Measurements from ENCODE around the gene KCNJ6.

KCNJ6 gene

DNA sequence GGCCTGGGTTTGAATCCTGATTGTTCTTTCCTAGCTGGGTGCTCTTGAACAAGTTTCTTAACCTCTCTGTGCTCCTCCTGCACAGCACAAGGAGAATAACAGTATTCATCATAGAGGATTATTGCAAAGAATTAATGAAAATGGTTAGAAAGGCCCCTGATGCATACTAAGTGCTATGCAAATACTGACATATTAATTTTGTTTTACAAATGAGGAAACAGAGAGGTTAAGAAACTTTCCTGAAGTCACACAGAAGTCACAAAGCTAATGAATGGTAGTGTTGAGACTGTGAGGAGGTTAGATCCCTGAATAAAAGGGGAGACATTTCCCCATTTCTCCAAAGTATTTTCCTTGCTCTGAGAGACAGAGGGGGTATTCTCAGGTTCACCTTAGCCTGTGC is 99.0 kb downstream of the KCNJ6 start:
- DNase-seq (ENCODE audit: low spot score), result no peak

DNA sequence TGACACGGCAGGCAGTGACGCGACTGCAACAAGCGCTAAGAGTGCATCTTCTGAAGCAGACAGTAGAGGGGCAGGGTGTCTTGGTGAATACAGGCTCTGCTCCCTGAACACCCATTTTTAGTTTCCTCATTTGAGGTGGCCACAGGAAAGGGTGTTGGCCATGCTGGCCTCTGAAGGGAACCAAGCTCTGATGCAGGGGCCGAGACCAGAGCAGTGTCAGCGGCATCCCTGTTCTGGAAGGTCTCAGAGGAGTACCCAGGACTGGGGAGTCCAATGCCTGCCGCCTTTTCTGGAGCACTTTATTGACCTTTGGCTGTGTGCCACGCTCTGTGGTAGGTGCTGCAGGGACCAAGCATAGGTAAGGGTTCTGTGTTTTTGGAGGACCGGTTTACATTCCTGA is 100.4 kb downstream of the KCNJ6 start:
- DNase-seq (ENCODE audit: low spot score), result no peak

DNA sequence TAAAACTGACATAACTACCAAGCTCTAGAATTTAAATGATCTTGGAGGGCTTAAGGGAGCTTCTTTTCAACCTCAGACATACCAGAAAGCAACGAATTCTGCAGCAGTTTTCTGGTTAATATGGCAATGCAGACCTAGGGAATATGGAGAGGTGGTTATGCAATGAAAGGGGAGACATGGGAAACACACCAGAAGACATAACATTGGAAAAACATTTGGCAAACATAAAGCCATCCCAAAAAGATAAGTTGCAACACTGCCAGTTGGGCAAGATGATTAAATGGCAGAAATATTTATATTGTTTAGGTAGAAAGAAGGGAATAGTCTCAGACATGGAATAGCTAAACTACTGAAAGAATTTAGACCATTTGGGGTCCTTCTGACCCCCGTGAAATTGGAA is 104.5 kb downstream of the KCNJ6 start:
- no peak for DNase-seq (ENCODE audit: low spot score)

DNA sequence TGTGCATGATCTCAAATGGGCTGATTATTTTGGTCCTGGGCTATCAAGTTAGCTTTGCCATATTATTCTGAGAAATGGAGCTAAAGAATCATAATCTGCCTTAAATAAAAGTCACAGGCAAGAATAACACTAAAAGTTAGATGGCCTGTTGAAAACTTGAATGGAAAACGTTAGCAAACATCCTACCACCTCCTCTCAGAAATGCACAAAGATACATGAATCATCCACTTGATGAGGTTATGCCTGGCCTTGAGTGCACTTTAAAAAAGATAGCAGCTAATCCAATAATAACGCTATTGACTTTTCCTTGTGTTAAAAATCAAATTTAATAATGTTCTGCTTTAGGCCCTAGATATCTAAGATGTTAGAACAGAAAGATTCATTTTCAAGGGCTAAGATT is 108.0 kb downstream of the KCNJ6 start:
- no peak for DNase-seq (ENCODE audit: low spot score)

DNA sequence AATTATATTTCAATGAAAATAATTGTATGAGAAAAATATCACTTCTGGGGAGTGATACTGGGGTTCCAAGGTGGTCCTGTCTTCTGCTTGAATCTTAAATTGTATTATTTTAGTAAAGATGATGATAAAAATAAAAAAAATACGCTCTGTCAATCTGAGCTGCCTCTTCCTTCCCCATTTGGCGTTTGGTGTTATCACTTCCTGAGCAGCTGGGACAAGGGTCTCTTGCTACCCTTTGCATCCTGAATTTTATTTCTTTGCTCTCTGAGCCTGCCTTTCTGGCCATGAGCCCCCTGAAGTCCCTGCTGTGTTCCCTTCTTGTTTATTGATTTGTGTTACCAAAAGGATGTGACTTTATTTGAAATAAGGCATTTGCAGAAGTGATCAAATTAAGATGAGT is 111.0 kb downstream of the KCNJ6 start:
- DNase-seq (ENCODE audit: low spot score), result no peak

DNA sequence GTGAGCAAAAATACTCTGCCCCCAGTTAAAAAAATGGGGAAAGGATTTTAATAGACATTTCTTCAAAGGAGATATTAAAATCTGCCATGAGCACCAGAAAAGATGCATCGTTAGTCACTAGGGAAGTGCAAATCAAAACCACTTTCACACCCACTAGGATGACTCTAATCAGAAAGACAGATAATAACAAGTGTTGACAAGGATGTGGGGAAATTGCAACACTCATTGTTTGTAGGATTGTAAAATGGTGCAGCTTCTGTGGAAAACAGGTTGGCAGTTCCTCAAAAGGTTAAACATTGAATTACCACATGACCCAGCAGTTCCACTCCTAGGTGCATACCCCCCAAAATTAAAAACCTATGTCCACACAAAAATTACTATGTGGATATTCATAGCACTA is 112.3 kb downstream of the KCNJ6 start:
- no peak for DNase-seq (ENCODE audit: low spot score)

DNA sequence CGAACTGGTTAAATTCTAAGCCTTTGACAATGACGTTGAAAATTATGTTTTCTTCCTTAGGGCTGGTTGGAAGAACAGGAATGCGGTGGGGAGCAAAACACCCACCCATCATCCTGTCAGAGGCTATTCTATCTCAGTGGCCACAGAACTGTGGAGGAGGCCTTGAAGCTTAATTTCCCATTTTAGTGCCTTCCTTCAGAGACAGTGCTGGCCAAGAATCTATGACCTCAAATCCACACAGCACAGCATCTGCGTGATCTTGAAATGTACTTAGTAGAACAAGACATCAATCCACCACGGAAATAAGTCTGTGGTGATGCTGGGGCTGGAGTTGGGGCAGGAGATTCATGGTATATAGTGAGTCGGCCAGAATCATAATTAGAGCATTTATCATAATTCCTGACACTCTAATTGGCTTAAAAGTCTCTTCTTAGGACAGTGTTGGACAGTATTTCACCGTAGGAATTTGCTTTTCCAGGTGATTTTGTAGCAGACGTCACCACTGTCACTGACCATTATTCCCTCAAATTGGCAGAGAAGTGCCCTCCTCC is 113.1 kb downstream of the KCNJ6 start:
- DNase-seq (ENCODE audit: low spot score), result no peak

DNA sequence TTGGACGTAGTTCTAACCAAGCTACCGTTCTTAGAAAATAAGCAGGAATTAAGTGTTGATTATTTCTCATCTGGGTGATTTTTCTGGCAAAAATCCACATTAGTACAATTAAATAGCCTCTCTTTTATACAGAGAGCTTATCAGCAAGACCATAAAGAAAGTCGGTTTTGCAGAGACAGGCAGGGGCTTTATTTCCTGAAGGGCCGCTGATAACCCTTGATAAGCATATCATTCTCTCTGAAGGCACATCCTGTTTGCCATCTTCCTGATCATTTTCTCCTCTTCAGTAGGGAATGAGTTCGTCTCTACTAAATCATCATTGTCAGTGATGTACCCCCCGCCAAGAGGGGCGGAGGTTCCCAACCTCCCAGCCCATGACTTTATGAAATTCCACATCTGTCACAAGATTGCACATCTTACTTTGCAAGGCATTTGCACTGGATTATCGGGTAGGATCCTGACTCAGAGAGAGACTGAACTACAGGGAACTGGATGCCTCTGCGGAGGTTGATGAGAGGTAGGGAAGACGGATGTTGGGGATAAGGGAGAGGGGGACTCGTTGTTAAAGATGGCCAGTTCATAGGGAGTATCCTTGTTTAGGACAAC is 115.7 kb downstream of the KCNJ6 start:
- no peak for DNase-seq (ENCODE audit: low spot score)

DNA sequence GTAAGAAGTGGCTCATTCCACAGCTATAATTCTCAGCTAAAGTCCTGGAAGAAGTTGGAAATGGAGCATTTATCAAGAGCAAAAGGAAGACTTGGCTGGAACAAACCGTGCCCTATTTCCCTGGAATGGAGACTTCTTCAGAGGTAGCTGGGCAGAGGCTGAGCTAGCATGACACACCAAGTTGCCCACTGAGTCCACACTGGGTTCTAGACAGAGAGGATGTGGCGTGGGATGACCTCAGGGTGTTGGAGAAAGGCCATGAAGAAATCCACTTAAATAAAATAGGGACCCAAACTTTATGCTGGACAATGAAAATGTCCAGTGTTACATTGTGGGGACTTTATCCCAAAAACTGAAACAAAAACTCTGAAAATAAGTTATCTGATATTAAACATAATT is 116.2 kb downstream of the KCNJ6 start:
- no peak for DNase-seq (ENCODE audit: low spot score)

DNA sequence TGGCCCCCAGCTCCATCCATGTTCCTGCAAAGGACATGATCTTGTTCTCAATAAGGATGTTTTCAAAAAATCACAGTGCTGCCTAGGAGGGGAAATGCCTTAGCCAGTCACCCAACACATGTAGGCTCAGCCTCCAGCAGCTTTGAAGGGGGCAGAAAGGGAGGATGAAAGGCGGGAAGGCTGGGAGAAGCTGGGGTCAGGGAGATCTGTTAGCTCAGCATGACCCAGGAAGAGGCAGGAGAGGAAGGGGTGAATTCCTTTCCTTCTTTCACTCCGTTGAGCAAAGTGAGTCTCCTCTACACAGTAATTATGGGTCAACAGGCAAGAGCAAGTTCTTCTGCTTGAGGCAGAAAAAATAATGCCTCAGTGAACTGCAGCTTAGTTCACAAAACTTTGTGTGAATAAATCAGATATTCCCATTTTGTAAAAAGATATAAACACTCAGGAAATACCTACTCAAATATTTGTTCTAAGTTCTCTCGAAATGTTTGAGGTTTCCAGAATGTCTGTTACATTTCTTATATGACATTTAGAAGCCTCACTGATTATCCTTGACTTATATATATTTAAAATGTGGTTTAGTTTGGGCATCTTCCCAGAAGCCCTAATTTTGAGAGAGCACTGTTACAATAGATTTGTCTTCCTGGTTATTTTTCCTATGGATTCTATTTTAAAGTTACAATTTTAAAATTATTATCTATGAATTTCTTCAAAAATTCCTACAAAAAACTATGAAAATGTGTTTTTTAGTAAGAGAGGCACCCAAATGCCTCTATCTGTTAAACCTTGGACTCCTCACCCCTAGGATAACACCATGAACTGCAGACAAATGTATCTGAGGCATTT is 116.8 kb downstream of the KCNJ6 start:
- no peak for DNase-seq (ENCODE audit: low spot score)

DNA sequence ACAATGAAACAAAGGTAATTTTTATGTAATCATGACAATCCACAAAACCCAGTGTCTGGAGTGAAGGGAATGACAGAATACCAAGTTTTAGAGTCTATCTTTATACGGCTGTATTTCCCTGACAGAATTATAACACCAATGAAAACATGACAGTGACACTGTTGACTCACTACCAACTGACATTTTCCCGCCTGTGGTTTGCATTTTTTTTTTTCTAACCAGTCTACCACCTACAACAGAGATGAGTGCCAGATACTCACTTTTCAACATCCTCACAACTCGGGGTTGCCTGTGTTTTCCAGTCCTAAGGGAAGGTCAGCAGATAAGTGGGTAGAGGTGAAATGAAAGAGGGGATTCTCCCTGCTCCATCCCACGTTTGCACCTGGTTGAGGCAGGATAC is 118.9 kb downstream of the KCNJ6 start:
- DNase-seq (ENCODE audit: low spot score), result no peak

DNA sequence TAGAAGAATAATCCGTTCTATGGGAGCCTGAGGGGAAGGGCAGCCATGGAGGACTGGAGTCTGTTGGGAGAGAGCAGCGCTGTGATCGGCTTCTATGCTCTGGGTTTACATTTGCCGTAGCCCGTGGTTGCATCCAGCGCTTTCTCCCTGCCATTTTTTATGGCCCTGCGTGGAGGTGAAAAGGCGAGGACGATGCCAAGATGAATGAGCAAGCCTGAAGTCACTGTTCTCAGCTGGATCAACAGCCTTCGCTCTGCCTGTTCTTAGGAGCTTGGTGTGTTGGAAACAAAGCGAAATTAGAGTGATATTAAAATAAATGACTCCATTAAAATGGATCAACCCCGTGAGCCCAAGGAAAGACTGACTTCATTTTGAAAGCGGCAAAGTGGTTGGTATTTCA is 120.2 kb downstream of the KCNJ6 start:
- DNase-seq (ENCODE audit: low spot score), result no peak

DNA sequence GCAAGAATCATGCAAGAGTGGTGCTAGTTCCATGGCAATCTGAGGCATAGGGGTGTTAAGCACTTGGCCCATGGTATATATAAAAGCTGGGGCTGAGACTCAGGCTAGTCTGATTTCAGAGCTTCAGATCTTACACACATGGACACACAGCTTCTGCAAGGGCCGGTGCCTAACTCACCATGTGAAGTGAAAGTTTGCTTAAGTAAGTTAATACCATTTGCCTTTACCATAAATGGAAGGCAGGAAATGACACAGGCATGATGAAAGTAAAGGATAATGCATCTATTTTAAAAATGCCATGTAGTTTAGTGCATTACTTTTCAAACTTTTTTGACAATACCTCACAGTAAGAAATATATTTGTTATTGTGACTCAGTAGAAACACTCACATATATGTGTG is 122.6 kb downstream of the KCNJ6 start:
- DNase-seq (ENCODE audit: low spot score), result no peak

DNA sequence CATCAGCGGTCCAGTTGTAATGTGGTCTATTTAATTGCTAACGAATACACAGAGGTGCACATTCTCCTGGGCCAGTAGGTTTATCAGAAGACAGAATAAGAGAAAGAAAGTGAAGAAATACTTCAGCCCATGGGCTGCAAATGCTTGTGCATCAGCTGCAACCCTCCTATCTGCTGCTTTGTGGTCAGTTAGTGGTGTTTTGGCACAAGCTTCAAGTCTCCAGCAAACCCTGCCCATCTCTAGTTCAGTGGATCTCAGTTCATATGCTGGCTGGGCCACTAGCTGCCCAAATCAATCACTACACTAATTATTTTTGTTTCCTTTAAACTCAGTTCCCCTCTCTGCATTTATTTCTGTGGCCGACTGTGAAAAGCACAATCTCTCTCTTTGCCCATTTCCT is 124.2 kb downstream of the KCNJ6 start:
- DNase-seq (ENCODE audit: low spot score), result no peak

DNA sequence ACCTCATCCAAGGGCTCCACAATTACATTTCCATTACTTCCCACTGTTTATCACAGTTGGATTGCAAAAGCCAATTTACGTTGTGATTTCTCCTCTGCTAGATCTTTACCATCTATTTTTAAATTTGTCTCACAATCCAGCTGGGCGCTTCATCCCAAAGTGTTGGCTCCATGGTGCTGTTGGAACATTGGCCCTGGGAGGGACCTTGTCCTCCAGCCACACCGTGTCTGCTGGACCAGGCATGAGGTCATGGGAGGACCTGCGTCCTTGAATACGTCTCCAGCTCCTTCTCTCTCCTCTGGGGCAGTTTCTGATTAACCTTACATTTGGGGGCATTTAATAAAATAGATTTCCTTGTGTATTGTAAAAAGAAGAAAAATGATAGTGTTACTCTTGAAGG is 125.4 kb downstream of the KCNJ6 start:
- no peak for DNase-seq (ENCODE audit: low spot score)

DNA sequence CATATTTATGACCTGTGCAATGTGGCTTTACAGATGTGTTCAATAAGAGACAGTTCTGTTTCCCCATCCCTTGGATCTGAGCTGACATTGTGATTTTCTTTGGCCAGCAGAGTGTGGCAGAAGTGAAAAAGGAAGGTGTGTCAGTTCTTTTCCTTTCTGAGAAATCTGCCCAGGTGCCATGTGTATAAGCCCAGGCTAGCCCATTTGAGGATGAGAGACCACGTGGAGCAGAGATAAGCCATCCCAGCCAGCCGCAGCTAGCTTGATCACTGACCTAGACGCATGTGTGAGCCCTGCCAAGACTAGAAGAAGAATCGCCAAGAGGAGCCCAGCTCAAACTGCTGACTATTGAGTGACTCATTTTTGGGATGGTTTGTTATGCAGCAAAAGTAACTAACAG is 127.8 kb downstream of the KCNJ6 start:
- no peak for DNase-seq (ENCODE audit: low spot score)

DNA sequence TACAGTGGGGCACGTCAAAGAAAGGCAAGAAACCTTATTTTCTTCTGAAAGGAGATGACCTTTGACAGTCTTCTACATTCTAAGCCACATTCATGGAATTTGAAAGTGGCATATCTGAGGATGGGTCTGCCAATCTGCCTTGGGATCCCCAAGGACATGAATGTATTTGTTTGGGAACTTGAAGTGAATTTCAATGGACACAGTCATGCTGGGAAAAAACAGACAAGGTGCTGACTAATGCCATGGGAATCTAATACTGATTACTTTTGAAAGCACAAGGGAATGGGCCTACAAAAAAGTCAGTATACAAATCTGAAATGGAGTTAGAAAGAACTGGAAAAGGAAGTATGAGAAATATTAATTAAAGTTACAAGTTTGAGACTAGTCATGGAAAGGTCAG is 128.8 kb downstream of the KCNJ6 start:
- no peak for DNase-seq (ENCODE audit: low spot score)

DNA sequence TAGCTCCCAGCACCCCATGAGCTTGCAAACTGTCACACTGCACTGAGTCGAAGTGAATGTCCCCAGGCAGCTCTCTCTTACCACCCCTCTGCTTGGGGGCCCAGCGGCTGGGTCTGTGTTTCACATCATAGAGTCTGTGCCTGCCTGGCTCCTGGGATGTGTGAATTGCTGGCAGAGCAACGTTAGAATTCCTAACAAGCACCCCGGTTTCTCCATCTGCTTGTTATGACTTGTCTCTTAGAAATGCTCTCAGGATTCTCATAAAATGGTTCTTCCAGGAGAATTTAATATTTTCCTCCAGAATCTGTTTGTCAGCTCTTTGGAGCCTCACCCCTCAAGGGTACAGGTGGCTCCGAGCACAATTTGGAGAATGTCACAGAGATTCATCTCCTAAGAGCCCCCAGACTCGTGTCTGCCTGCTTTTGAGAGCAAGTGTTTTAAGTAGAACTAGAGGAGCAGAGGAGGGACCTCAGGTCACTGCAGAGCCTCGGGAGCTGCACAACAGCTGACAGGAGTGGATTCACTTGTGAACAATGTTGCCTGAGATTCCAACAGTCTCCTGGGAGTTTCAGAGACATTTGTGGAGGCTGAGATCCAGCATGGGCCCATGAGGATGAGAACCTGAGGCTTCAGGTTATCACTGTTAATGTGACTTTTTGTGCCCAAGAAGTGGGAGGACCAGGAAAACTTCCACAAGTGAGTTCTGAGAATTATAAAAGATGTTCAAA is 131.5 kb downstream of the KCNJ6 start:
- no peak for DNase-seq (ENCODE audit: low spot score)

DNA sequence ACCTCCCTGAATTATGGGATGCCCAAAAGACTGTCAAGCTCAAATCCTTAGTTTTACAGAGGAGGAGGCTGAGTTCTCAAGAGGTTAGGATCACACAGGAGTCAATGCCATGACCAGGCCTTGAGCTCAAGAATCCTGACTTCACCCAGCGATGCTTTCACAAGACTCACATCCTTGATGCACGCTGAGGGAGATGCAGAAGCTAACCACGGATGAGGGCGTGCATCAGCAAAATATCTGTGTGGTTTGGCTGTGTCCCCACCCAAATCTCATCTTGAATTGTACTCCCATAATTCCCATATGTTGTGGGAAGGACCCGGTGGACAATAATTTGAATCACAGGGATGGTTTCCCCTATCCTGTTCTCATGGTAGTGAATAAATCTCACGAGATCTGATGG is 133.2 kb downstream of the KCNJ6 start:
- no peak for DNase-seq (ENCODE audit: low spot score)

DNA sequence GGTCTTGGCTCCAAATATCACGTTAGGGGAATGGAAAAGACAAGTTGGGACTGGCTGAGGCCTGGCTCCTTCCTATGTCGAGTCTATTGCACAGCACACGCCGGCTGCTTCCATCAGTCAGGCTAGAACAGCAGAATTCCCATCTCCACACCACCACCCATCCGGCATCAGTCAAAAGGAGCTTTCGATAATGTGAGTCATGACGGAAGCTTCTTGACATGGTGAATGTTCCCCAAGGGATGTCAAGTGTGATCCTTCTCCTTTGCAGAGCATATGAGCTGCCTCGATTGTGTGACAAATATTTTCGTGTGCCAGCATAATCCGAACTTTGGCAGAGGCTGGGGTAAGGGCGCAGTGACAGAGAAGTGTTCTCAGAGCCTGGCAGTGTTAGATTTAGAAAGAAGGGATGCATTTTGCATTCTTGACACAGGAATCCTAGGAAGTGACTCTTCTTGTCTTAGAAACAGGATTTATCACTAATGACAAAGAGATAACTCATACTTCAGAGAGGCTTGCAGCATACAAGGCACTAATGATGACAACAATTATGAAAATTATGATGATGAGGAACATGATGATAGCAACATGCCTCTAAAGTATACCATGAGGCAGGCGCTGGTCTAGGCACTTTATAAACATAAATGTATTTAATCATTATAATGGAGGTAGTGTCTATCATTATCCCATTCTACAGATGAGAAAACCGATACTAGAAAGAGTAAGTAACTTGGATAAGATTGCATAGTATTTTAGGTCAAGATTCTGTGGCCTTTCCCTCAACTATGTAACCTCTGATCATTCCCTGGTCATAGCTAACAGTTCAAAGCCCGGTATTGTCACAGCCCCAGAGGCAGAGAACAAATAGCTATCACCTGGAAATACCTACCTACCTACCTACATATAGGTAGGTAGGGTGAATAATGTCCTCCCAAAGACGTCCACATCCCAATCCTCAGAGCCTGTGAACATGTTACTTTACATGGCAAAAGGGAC is 135.0 kb downstream of the KCNJ6 start:
- no peak for DNase-seq (ENCODE audit: low spot score)

DNA sequence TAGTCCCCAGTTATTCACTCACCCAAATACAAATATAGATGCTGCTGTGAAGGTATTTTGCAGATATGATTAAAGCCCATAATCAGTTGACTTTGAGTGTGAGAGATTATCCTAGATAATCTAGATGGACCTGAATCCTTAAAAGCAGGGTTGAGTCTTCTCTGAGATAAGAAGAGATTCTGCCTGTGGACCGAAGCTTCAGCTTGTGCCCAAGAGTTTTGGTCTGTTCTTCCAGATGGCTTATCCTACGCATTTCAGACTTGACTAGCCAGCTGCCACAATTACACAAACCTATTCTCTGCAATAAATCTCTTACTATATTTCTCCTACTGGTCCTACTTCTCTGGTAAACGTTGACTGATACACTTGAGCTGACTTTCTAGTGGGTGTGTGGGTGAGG is 145.1 kb downstream of the KCNJ6 start:
- DNase-seq (ENCODE audit: low spot score), result no peak

DNA sequence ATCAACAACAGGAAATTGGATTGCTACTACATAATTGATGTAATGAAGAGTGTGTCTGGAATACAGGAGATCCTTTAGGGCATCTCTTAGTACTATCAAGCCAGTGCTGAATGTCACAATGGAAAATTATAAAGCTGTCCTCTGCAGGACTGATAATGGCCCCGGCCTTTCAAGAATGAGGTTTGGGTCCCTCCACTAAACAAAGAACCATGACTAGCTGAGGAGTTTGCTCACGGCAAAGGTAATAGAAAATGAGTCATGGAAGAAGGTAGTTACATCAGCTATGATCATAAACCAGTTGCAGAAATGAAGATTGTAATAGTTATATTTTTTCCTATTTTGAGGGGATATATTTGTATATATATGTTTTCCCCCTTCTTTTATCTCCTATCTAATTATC is 145.8 kb downstream of the KCNJ6 start:
- no peak for DNase-seq (ENCODE audit: low spot score)

Data from putamen (tissue), 1 donor.